IPS-18c (cell line): ENCODE results near the gene TEP1.

Experiments used
- H3K4me3 ChIP-seq: 2 replicates; pipeline ENCODE4 v1.7.0; 2013; ENCODE audit warnings: low read depth, mild to moderate bottlenecking, low read length, moderate library complexity; ENCODE audit not compliant: insufficient read depth
- H3K9me3 ChIP-seq: one replicate; pipeline ENCODE4 v1.6.1; 2013; ENCODE audit warnings: mild to moderate bottlenecking, low read length, moderate library complexity; ENCODE audit not compliant: control insufficient read depth, insufficient read depth

Gene TEP1

GRCh38 chr14:20331053-20331613 lies 82.2 kb downstream of the TEP1 start:
- Histone ChIP-seq H3K4me3 (peak overlapping the region; percentile 25; the same call in 1 of the 2 replicates), H3K9me3 (no peaks in the 10 kb centered on the region)

- H3K9me3 ChIP-seq: no peaks in the 10 kb centered on the region
- no peak overlapping the region for H3K4me3 ChIP-seq
Measured at GRCh38 chr14:20329355-20329754, 83.9 kb downstream of the TEP1 start.

- H3K9me3 ChIP-seq: no peaks in the 10 kb centered on the region
- H3K4me3 ChIP-seq: no peak overlapping the region
Measured at GRCh38 chr14:20328705-20329104, 84.6 kb downstream of the TEP1 start.

GRCh38 chr14:20327005-20327869 lies 86.1 kb downstream of the TEP1 start:
- Histone ChIP-seq H3K9me3 (no peaks in the 10 kb centered on the region), H3K4me3 (no peak overlapping the region)

- no peaks in the 10 kb centered on the region for H3K9me3 ChIP-seq
- no peak overlapping the region for H3K4me3 ChIP-seq
Measured at GRCh38 chr14:20317720-20318119, 95.6 kb downstream of the TEP1 start.
